Activated naive CD8-positive, alpha-beta T cell treated with anti-CD3 and anti-CD28 coated beads, Interleukin-2, amount 50 U/mL, for 24 hours (primary cell): ENCODE measurements around the gene ALKAL2.

Source experiments
- ATAC-seq: fragments of 150-1000 bp; cut with Tn5 transposase; one replicate; pipeline ENCODE4 v1.10.0; 2021
- DNase-seq: peaks from one replicate; pipeline ENCODE4 v3.0.0; 2021
- H3K27ac Mint-ChIP-seq: one replicate; pipeline ENCODE4 v1.8.0; 2021; ENCODE audit warnings: mild to moderate bottlenecking, mixed read lengths
- H3K27me3 Mint-ChIP-seq: one replicate; pipeline ENCODE4 v1.8.0; 2021; ENCODE audit warnings: mixed read lengths
- H3K36me3 Mint-ChIP-seq: one replicate; pipeline ENCODE4 v1.8.0; 2021; ENCODE audit warnings: low read depth, mixed read lengths
- H3K4me1 Mint-ChIP-seq: one replicate; pipeline ENCODE4 v1.8.0; 2021; ENCODE audit warnings: mixed read lengths
- H3K4me3 Mint-ChIP-seq: one replicate; pipeline ENCODE4 v1.8.0; 2021; ENCODE audit warnings: mild to moderate bottlenecking, moderate library complexity, mixed read lengths
- H3K9me3 Mint-ChIP-seq: one replicate; pipeline ENCODE4 v1.8.0; 2021; ENCODE audit warnings: mixed read lengths

The ALKAL2 gene

GRCh38 chr2:310994-311393 lies 23.1 kb upstream of the ALKAL2 start:
- Mint-ChIP-seq H3K27me3 (peaks cover 1% of the 10 kb centered on the region), H3K4me3 (no peak overlapping the region), H3K9me3 (no peaks in the 10 kb centered on the region), H3K4me1 (no peaks in the 10 kb centered on the region), H3K36me3 (no peaks in the 10 kb centered on the region), H3K27ac (no peak overlapping the region)
- no peak for ATAC-seq
- DNase-seq: no peak

- no peak for ATAC-seq
- Mint-ChIP-seq H3K27me3 (peaks cover 7% of the 10 kb centered on the region), H3K4me3 (no peak overlapping the region), H3K36me3 (no peaks in the 10 kb centered on the region), H3K27ac (no peak overlapping the region), H3K9me3 (no peaks in the 10 kb centered on the region), H3K4me1 (no peaks in the 10 kb centered on the region)
- DNase-seq: no peak
Observed at GRCh38 chr2:309954-310510, 22.1 kb upstream of the ALKAL2 start.

- no peaks in the 10 kb centered on the region for H3K36me3 Mint-ChIP-seq
- H3K4me3 Mint-ChIP-seq: no peak overlapping the region
- H3K9me3 Mint-ChIP-seq: no peaks in the 10 kb centered on the region
- H3K27me3 Mint-ChIP-seq: peaks cover 7% of the 10 kb centered on the region
- ATAC-seq: no peak
- no peaks in the 10 kb centered on the region for H3K4me1 Mint-ChIP-seq
- no peak for DNase-seq
- no peak overlapping the region for H3K27ac Mint-ChIP-seq
Observed at GRCh38 chr2:309148-309953, 21.5 kb upstream of the ALKAL2 start.

- no peak overlapping the region for H3K27ac Mint-ChIP-seq
Observed at GRCh38 chr2:305366-305765, 17.5 kb upstream of the ALKAL2 start.

GRCh38 chr2:296354-296753 lies 8.5 kb upstream of the ALKAL2 start:
- DNase-seq (no peak), ATAC-seq (no peak)
- Mint-ChIP-seq H3K27me3 (peaks cover 17% of the 10 kb centered on the region), H3K27ac (no peak overlapping the region), H3K9me3 (no peaks in the 10 kb centered on the region), H3K4me3 (no peak overlapping the region), H3K4me1 (no peaks in the 10 kb centered on the region), H3K36me3 (no peaks in the 10 kb centered on the region)

More at GRCh38 chr2:305366-305765, 17.5 kb upstream of the ALKAL2 start:
- H3K9me3 Mint-ChIP-seq: no peaks in the 10 kb centered on the region
- no peaks in the 10 kb centered on the region for H3K4me1 Mint-ChIP-seq
- H3K36me3 Mint-ChIP-seq: no peaks in the 10 kb centered on the region
- peaks cover 7% of the 10 kb centered on the region for H3K27me3 Mint-ChIP-seq
- no peak overlapping the region for H3K4me3 Mint-ChIP-seq
- ATAC-seq (no peak), DNase-seq (no peak)

GRCh38 chr2:295090-295489 lies 7.2 kb upstream of the ALKAL2 start:
- peaks cover 26% of the 10 kb centered on the region for H3K27me3 Mint-ChIP-seq
- no peak overlapping the region for H3K4me3 Mint-ChIP-seq

GRCh38 chr2:290090-290722 lies 2.3 kb upstream of the ALKAL2 start:
- peak overlapping the region; percentile 67 for H3K4me3 Mint-ChIP-seq
- ATAC-seq (peak; percentile 36), DNase-seq (peak; percentile 61)
- H3K4me1 Mint-ChIP-seq: peaks cover 8% of the 10 kb centered on the region
- peaks cover 43% of the 10 kb centered on the region for H3K27me3 Mint-ChIP-seq
- H3K36me3 Mint-ChIP-seq: no peaks in the 10 kb centered on the region
- no peak overlapping the region for H3K27ac Mint-ChIP-seq
- H3K9me3 Mint-ChIP-seq: no peaks in the 10 kb centered on the region

More at GRCh38 chr2:295090-295489, 7.2 kb upstream of the ALKAL2 start:
- no peaks in the 10 kb centered on the region for H3K36me3 Mint-ChIP-seq
- H3K27ac Mint-ChIP-seq: no peak overlapping the region
- ATAC-seq: no peak
- no peak for DNase-seq
- no peaks in the 10 kb centered on the region for H3K9me3 Mint-ChIP-seq
- H3K4me1 Mint-ChIP-seq: peaks cover under 1% of the 10 kb centered on the region

- Mint-ChIP-seq H3K4me1 (peaks cover 8% of the 10 kb centered on the region), H3K9me3 (no peaks in the 10 kb centered on the region), H3K36me3 (no peaks in the 10 kb centered on the region), H3K4me3 (peak overlapping the region; percentile 67), H3K27ac (no peak overlapping the region), H3K27me3 (peaks cover 43% of the 10 kb centered on the region)
- no peak for DNase-seq
- ATAC-seq: no peak
Observed at GRCh38 chr2:289362-290089, 1.6 kb upstream of the ALKAL2 start.

GRCh38 chr2:288758-289361 lies 969 bp upstream of the ALKAL2 start:
- Mint-ChIP-seq H3K27ac (no peak overlapping the region), H3K36me3 (no peaks in the 10 kb centered on the region), H3K4me3 (no peak overlapping the region), H3K27me3 (peaks cover 43% of the 10 kb centered on the region), H3K4me1 (peaks cover 8% of the 10 kb centered on the region), H3K9me3 (no peaks in the 10 kb centered on the region)
- DNase-seq (no peak), ATAC-seq (no peak)

GRCh38 chr2:287471-287885 lies 413 bp downstream of the ALKAL2 start:
- Mint-ChIP-seq H3K4me3 (no peak overlapping the region), H3K27ac (no peak overlapping the region)

GRCh38 chr2:286774-287392 lies 1.0 kb downstream of the ALKAL2 start:
- Mint-ChIP-seq H3K27me3 (peaks cover 39% of the 10 kb centered on the region), H3K4me1 (peaks cover 8% of the 10 kb centered on the region), H3K4me3 (peak overlapping the region; percentile 46), H3K27ac (no peak overlapping the region), H3K9me3 (no peaks in the 10 kb centered on the region), H3K36me3 (peaks cover 7% of the 10 kb centered on the region)
- ATAC-seq (no peak), DNase-seq (no peak)

More at GRCh38 chr2:287471-287885, 413 bp downstream of the ALKAL2 start:
- DNase-seq (no peak), ATAC-seq (peak; percentile 40)
- peaks cover under 1% of the 10 kb centered on the region for H3K36me3 Mint-ChIP-seq
- no peaks in the 10 kb centered on the region for H3K9me3 Mint-ChIP-seq
- peaks cover 8% of the 10 kb centered on the region for H3K4me1 Mint-ChIP-seq
- peaks cover 41% of the 10 kb centered on the region for H3K27me3 Mint-ChIP-seq

GRCh38 chr2:286035-286434 lies 1.9 kb downstream of the ALKAL2 start:
- ATAC-seq (no peak), DNase-seq (no peak)
- Mint-ChIP-seq H3K27ac (no peak overlapping the region), H3K4me3 (no peak overlapping the region), H3K36me3 (peaks cover 13% of the 10 kb centered on the region), H3K4me1 (peaks cover 8% of the 10 kb centered on the region), H3K9me3 (no peaks in the 10 kb centered on the region), H3K27me3 (peaks cover 35% of the 10 kb centered on the region)

GRCh38 chr2:285531-285930 lies 2.4 kb downstream of the ALKAL2 start:
- H3K4me3 Mint-ChIP-seq: no peak overlapping the region
- H3K27me3 Mint-ChIP-seq: peaks cover 30% of the 10 kb centered on the region
- DNase-seq (no peak), ATAC-seq (no peak)
- no peak overlapping the region for H3K27ac Mint-ChIP-seq
- peaks cover 8% of the 10 kb centered on the region for H3K4me1 Mint-ChIP-seq
- no peaks in the 10 kb centered on the region for H3K9me3 Mint-ChIP-seq
- peaks cover 13% of the 10 kb centered on the region for H3K36me3 Mint-ChIP-seq
